ENCODE results near the gene ARHGAP15.

The ARHGAP15 gene

GRCh38 chr2:143481237-143481623 is 352.0 kb downstream of the ARHGAP15 start:
- no peak for DNase-seq
- no peaks in the 10 kb centered on the region for H3K27me3 ChIP-seq (ENCODE audit: insufficient read depth, low read depth, severe bottlenecking)
- no peak overlapping the region for H3K27ac ChIP-seq
- H3K4me3 ChIP-seq (ENCODE audit: low read depth, low read length) = no peak overlapping the region
- H3K36me3 ChIP-seq = no peaks in the 10 kb centered on the region
- no peaks in the 10 kb centered on the region for H3K9me3 ChIP-seq (ENCODE audit: severe bottlenecking)
- TF ChIP-seq CTCF (IDR thresholded peaks at IDR 0.05; ENCODE audit: low read depth, low read length) = no peak

GRCh38 chr2:143481733-143482132 is 352.5 kb downstream of the ARHGAP15 start:
- TF ChIP-seq CTCF (IDR thresholded peaks at IDR 0.05; ENCODE audit: low read depth, low read length) = no peak
- no peak overlapping the region for H3K27ac ChIP-seq
- H3K36me3 ChIP-seq = no peaks in the 10 kb centered on the region
- no peaks in the 10 kb centered on the region for H3K27me3 ChIP-seq (ENCODE audit: insufficient read depth, low read depth, severe bottlenecking)
- no peaks in the 10 kb centered on the region for H3K9me3 ChIP-seq (ENCODE audit: severe bottlenecking)
- no peak overlapping the region for H3K4me3 ChIP-seq (ENCODE audit: low read depth, low read length)
- no peak for DNase-seq

- no peak overlapping the region for H3K27ac ChIP-seq
- no peak for TF ChIP-seq CTCF (IDR thresholded peaks at IDR 0.05; ENCODE audit: low read depth, low read length)
- no peak overlapping the region for H3K4me3 ChIP-seq (ENCODE audit: low read depth, low read length)
- H3K36me3 ChIP-seq = no peaks in the 10 kb centered on the region
- H3K27me3 ChIP-seq (ENCODE audit: insufficient read depth, low read depth, severe bottlenecking) = no peaks in the 10 kb centered on the region
- DNase-seq = no peak
- H3K9me3 ChIP-seq (ENCODE audit: severe bottlenecking) = no peaks in the 10 kb centered on the region
Observed at GRCh38 chr2:143482316-143482715, 353.1 kb downstream of the ARHGAP15 start.

- TF ChIP-seq CTCF (IDR thresholded peaks at IDR 0.05; ENCODE audit: low read depth, low read length) = no peak
- Histone ChIP-seq H3K36me3 (no peaks in the 10 kb centered on the region), H3K27ac (no peak overlapping the region), H3K9me3 (ENCODE audit: severe bottlenecking) (no peaks in the 10 kb centered on the region), H3K27me3 (ENCODE audit: insufficient read depth, low read depth, severe bottlenecking) (no peaks in the 10 kb centered on the region), H3K4me3 (ENCODE audit: low read depth, low read length) (no peak overlapping the region)
- no peak for DNase-seq
Observed at GRCh38 chr2:143482771-143483170, 353.6 kb downstream of the ARHGAP15 start.

- Histone ChIP-seq H3K36me3 (no peaks in the 10 kb centered on the region), H3K27ac (no peak overlapping the region), H3K27me3 (ENCODE audit: insufficient read depth, low read depth, severe bottlenecking) (no peaks in the 10 kb centered on the region), H3K9me3 (ENCODE audit: severe bottlenecking) (no peaks in the 10 kb centered on the region), H3K4me3 (ENCODE audit: low read depth, low read length) (no peak overlapping the region)
- DNase-seq = no peak
- no peak for TF ChIP-seq CTCF (IDR thresholded peaks at IDR 0.05; ENCODE audit: low read depth, low read length)
Observed at GRCh38 chr2:143486976-143487375, 357.8 kb downstream of the ARHGAP15 start.

- no peak for TF ChIP-seq CTCF (IDR thresholded peaks at IDR 0.05; ENCODE audit: low read depth, low read length)
- Histone ChIP-seq H3K4me3 (ENCODE audit: low read depth, low read length) (no peak overlapping the region), H3K36me3 (no peaks in the 10 kb centered on the region), H3K9me3 (ENCODE audit: severe bottlenecking) (no peaks in the 10 kb centered on the region), H3K27me3 (ENCODE audit: insufficient read depth, low read depth, severe bottlenecking) (no peaks in the 10 kb centered on the region), H3K27ac (no peak overlapping the region)
- DNase-seq = no peak
Observed at GRCh38 chr2:143489145-143489544, 359.9 kb downstream of the ARHGAP15 start.
